ENCODE measurements around the gene CORO7.

Gene CORO7

GRCh38 chr16:4362476-4363135, 53.8 kb downstream of the CORO7 start:
- no peak for TF ChIP-seq CTCF (IDR thresholded peaks at IDR 0.05; ENCODE audit: insufficient read depth, low read depth, low read length, missing control alignments)
- no peak overlapping the region for H3K4me3 ChIP-seq (ENCODE audit: low read depth, low read length)
- DNase-seq (ENCODE audit: low read depth) = no peak

- no peak for DNase-seq (ENCODE audit: low read depth)
- H3K4me3 ChIP-seq (ENCODE audit: low read depth, low read length) = no peak overlapping the region
- TF ChIP-seq CTCF (IDR thresholded peaks at IDR 0.05; ENCODE audit: insufficient read depth, low read depth, low read length, missing control alignments) = no peak
Observed at GRCh38 chr16:4361944-4362311, 54.5 kb downstream of the CORO7 start.

- no peak overlapping the region for H3K4me3 ChIP-seq (ENCODE audit: low read depth, low read length)
- DNase-seq (ENCODE audit: low read depth) = no peak
- no peak for TF ChIP-seq CTCF (IDR thresholded peaks at IDR 0.05; ENCODE audit: insufficient read depth, low read depth, low read length, missing control alignments)
Observed at GRCh38 chr16:4361033-4361943, 55.1 kb downstream of the CORO7 start.

GRCh38 chr16:4360538-4361021, 55.8 kb downstream of the CORO7 start:
- no peak overlapping the region for H3K4me3 ChIP-seq (ENCODE audit: low read depth, low read length)
- TF ChIP-seq CTCF (IDR thresholded peaks at IDR 0.05; ENCODE audit: insufficient read depth, low read depth, low read length, missing control alignments) = no peak
- no peak for DNase-seq (ENCODE audit: low read depth)

GRCh38 chr16:4359914-4360313, 56.5 kb downstream of the CORO7 start:
- DNase-seq (ENCODE audit: low read depth) = no peak
- TF ChIP-seq CTCF (IDR thresholded peaks at IDR 0.05; ENCODE audit: insufficient read depth, low read depth, low read length, missing control alignments) = no peak
- no peak overlapping the region for H3K4me3 ChIP-seq (ENCODE audit: low read depth, low read length)

GRCh38 chr16:4358831-4359561, 57.4 kb downstream of the CORO7 start:
- DNase-seq (ENCODE audit: low read depth) = peak; percentile 57
- TF ChIP-seq CTCF (IDR thresholded peaks at IDR 0.05; ENCODE audit: insufficient read depth, low read depth, low read length, missing control alignments) = peak; percentile 82
- no peak overlapping the region for H3K4me3 ChIP-seq (ENCODE audit: low read depth, low read length)
